ENCODE measurements around the gene TBC1D22A.

TBC1D22A gene

DNA sequence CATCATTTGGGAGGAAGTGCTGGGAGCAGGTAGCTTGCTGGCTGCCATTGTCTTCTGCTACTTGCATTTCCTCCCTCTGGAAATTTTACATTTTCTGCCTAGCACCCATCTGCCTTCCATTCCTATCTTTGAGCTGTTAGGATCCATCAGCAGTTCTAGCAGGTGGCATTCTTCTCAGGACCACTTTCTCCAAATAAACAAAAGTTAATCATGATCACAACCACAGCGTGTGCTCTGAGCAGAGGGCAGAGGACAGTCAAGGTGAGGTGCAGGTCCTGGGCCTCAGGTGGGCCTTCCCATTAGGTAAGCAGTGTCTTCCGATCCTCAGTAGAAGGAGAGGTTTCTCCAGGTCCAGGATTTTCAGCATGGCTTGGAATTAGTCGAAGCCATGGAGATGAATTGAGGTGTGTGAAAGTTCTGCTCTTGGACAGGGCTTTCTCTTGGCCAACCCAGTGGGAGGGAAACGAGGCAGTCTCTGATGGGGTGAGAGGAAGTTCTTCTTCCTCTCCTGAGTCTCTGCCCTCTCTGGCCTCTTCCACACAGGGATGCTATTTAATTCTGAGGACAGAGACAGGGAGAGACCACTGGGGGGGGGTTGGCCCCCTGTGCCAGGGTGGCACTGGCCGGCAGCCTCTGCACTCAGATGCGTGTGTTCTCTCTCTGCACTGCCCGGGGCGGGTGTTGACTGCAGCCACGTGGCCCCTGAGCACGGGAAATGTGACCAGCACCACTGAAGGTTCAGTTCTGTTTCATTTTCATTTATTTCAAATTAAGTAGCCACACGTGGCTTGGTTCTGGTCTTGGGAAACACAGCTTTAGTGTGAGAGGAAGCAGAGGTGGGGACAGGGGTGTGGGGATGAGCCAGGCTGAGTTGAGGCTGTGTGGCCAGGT is 170.8 kb downstream of the TBC1D22A start:
- DNase-seq (ENCODE audit: low read depth, low spot score), result no peak

DNA sequence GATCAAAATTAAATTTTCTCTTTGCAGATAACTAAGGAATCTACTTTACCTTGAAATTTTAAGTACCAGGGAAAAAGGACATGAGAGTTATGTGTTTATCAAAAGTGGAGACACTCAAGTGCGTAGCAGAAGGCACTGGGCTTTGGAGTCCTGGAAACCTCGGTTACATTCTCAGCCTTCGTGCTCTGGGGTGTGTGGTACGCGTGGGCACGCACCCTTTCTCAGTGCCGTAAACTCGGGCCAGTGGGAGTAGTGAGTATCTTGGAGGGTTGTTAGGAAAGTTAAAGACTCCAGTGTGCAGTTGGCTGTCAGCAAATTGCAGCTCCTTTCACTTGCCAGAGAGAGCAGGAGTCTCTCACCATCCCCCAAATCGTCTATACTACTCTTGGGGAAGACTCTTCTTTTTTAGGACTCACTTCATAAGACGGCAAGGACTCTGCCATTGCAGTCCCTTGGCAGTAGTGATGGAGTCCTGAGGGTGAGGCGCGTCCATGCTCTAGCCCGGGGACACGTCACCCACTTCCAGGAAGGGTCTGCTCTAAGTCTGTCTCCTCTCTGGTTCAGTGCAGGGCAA is 171.8 kb downstream of the TBC1D22A start:
- DNase-seq (ENCODE audit: low read depth, low spot score), result no peak

DNA sequence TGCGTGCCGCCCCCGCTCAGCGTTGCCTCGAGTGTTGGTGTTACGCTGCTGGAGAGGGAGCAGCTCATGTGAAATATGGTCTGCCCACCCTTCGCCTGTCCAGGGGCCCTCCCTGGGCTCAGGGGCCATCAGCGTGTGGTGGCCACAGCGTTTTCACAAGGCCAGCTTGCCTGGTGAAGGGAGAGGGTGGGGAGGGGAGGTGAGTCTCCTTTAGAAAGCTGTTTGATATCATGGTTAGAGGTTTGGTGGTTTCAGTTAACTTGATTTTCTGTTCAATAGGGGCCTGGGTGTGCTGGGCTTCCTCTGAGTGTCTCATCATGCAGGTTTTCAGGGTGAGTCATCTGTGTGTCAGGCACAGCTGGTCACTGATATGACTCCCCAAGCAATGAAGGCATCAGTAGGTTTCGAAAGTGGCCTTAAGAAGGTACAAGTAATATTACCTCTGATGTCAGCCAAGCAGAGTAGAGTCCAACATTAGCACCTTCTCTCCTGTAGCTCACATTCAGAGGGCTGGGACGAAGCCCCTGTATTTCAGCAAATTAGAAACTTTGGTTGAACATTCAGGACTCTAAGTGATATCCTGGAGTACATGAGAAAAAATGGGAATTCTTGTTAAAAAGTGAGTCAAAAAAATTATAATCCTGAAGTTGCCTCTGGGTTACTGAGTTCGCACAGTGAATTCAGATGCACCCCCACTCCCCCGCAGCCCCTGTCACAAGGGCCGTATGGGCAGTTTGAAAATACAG is 172.5 kb downstream of the TBC1D22A start:
- DNase-seq (ENCODE audit: low read depth, low spot score), result peak; percentile 36

DNA sequence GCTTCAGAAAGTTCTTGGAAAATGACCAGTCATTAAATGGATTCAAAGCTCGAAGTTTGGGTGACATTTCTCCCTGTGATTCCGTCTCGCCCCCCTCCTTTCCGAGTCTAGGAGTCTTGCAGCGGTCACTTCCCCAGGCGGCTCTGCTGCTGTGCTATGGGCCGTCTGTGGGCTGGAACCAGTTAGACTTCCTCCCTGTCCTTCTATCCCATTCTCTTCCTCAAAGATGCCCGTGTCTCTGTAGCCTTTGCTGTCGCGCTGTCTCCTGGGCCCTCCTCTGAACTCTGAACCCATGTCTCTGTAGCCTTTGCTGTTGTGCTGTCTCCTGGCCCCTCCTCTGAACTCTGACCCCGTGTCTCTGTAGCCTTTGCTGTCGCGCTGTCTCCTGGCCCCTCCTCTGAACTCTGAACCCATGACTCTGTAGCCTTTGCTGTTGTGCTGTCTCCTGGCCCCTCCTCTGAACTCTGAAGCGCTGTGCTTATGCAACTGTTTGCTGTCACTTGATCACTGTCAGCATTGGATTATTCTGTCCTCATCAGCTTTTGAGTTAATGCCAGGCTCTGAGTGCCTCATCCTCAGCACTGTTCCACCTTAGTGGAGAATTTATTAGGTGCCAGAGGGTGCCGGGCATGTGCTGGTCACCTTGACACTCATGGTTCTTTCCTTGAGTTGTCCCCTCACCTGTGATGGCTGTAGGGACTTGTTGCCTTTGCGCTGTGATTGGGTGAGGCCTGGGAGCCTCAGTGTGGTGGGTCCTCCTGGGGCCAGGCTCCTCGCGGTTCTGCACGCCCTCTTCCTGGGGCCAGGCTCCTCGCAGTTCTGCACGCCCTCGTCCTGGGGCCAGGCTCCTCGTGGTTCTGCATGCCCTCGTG is 173.3 kb downstream of the TBC1D22A start:
- no peak for DNase-seq (ENCODE audit: low read depth, low spot score)

DNA sequence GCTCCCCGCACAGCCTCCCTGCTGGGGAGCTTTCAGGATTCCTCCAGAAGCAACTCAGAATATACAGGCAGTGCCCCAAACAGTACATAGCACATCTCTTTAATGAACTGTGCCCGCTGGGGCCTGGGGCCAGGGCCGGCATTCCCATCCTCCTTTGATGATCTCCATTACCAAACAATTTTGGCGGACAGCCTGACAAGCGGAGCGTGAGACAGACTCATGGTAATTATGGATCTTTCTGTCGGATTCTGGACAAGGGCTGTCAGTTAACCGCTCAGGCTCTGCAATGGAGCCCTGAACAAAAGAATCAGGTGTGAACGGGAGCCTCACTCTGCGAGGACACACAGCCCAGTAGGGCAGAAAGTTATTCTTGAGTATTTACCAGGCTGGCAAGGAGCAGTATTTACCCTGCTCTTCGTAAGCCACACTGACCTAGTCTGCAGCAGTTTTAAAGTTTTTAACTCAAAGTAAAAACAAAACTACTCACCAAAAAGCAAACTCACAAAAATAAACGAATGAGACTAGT is 174.0 kb downstream of the TBC1D22A start:
- no peak for DNase-seq (ENCODE audit: low read depth, low spot score)

DNA sequence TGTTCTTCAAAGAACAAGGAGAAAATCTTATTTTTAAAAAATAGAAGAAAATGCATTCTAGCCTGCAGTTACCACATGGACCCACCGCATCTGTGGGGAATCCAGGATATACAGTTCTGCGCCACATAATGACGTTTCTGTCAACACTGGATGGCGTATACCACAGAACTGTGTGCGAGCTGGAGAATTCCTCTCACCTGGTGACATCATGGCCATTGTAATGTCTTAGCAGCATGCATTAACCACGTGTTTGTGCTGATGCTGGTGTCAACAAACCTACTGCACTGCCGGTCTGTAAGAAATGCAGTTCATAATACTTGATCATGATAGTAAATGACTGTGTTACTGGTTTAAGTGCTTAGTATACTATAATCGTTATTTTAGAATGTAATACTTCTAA is 174.7 kb downstream of the TBC1D22A start:
- DNase-seq (ENCODE audit: low read depth, low spot score), result no peak

DNA sequence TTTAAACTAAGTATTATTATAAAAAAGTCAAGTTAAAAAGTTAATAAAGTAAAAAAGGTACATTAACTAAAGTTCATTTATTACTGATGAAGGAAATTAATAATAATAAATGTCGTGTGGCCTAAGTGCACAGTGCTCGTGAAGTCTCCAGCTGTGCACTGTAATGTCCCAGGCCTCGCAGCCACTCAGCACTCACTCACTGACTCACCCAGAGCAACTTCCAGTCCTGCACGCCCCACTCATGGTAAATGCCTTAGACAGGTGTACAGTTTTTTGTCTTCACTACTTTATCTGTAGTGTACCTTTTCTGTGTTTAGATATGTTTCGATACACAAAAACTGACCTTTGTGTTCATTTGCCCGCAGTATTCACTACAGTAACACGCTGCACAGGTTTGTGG is 175.5 kb downstream of the TBC1D22A start:
- no peak for DNase-seq (ENCODE audit: low read depth, low spot score)

DNA sequence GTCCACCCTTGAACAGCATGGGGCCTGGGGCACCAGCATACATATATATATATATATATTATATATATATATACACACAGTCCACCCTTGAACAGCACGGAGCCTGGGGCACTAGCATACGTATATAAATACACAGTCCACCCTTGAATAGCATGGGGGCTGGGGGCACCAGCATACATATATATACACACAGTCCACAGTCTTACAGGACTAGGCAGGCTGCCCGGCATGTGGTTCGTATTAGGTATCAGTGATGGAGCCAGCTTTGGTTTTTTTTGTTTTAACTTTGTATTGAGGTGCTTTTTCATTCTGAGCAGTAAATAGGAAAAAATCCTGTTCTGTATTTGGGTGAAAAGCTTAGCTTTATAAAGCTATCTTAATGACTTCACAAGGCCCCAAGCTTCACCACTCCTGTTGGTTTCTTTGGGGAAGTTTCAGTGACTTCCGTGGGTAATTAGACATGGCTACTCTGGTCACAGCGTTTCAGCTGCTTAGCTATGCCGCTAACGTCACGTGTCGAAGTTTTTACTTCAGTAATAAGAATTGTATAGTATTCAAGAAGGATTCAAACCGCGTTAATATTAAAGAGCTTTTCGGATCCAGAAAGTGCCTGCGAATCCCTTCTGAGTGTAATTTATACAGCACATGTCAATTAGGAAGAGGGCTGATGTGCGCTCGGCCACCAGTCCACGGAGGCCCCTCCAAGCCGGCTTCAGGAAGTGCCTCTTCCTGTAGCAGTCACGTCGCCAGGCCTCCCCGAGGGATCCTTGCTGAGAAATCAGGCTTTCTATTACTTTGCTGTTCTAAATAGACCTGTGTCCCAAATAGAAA is 179.7 kb downstream of the TBC1D22A start:
- DNase-seq (ENCODE audit: low read depth, low spot score), result no peak

DNA sequence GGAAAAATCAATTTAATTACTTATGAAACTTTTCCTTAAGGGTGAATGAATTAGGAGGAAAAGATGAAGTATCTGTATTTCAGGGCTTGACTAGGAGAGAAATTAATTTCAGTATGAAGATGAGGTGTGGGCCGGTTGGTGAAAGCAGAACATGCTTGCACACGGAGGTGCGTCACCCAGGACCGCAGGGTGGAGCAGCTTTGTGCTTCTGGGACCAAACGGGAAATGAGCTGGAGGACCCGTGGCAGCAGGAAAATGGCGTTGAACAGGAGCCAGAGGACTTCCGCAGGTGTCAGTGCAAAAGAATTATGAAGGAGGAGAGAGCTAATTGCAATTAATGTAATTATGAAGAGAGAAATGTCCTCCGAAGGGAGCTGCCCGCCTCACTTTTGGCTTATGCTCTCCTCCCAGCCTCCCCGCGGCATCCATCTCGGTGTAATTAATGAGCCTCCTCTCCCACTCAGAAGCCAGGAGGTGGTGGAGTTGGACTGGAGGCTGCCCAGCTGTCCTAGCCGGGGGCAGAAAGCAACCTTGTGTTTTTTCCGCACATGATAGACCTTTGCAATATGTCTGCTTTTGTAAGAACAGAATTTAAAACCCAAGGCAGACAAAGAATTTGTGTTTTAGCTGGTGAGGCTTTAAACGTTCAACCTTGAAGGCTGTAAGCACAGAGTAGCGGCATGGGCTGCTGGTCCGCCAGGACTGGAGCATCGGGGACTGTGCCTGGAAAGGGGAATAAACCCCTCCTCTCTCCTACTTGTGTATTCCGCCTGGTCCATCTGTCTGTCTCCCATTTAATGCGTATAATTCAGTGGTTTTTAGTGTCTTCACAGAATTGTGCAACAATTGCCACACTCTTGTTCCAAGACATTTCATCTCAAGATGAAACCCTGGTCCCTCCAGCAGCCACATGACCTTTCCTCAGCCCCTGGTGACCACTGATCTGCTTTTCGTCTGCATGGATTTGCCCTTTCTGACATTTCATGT is 180.6 kb downstream of the TBC1D22A start:
- DNase-seq (ENCODE audit: low read depth, low spot score), result no peak

DNA sequence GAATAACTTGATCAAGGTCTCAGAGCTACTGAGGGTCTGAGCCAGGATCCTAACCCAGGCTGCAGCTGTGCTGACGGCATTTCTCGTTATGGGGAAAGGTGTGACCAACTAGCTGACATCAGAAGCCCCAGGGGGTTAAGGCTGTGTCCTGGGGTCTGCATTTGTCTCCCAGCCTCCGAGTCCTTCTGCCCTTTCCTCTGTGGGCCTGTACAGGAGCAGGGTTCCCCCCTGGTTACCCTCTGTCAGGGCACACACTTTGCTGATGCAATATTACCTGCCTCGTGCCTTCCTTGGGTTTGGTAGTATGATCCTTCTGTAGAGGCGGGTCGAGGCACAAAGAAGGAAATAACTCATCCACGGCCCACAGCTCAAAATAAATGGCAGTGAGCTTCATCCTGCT is 183.0 kb downstream of the TBC1D22A start:
- no peak for DNase-seq (ENCODE audit: low read depth, low spot score)

DNA sequence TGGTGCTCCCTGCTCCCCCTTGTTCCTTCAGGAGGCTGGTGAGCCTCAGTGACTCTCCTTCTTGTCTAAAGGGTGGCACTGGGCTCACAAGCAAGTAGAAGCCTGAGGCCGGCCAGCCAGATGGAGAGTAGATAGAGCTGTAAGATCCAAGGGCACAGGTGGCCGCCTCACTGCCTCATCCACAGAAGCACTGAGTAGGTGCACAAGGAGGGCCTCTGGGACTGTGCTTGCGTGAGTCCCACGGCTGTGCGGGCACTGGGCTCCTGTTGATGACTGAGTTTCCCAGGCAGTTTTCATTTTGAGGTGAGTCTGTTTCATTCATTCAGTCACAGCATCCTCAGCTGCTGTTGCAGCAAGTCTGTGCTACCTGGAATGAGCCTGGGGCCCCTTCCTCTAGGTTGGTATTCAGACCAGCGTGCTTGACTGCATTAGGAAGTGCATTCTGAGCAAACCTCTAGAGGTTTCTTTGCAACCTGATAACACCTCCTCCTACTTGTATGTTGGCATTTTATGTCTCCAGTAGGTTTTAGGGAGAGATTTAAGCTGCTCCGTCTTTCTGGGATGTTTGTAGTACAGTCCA is 184.0 kb downstream of the TBC1D22A start:
- DNase-seq (ENCODE audit: low read depth, low spot score), result no peak

DNA sequence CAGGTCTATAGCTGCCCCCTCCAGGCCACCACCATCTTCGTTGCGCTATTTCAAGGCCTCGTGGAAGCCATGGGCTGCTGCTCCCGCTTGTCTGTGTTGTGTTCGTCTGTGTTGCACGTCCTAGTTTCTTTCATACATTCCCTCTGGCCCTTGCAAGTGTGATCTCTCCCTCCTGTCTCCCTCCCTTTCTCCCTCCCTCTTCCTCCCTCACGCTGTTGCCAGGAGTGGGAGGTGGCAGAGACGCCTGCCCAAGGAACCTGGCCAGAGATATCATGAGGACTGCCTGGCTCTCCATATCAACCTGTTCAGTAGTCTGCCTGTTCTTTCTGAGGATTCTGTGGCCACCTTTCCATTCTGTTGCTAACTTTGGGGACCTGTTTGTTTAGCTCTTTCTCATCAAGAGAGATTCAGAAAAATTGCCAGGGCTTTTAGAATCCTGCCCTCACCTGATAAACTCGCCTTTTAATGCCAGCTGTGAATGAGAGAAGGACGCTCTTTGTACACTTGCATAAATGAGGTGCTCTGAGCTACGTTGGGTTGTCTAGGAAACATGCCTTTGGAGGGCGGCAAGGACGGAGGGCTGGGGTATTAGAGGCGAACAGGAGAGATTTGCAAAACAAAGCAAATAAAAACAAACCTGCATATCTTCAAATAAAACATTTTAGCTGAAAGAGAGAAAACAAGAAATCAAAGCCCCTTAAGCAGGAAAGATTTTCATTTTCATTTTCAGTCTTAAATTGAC is 185.2 kb downstream of the TBC1D22A start:
- no peak for DNase-seq (ENCODE audit: low read depth, low spot score)

DNA sequence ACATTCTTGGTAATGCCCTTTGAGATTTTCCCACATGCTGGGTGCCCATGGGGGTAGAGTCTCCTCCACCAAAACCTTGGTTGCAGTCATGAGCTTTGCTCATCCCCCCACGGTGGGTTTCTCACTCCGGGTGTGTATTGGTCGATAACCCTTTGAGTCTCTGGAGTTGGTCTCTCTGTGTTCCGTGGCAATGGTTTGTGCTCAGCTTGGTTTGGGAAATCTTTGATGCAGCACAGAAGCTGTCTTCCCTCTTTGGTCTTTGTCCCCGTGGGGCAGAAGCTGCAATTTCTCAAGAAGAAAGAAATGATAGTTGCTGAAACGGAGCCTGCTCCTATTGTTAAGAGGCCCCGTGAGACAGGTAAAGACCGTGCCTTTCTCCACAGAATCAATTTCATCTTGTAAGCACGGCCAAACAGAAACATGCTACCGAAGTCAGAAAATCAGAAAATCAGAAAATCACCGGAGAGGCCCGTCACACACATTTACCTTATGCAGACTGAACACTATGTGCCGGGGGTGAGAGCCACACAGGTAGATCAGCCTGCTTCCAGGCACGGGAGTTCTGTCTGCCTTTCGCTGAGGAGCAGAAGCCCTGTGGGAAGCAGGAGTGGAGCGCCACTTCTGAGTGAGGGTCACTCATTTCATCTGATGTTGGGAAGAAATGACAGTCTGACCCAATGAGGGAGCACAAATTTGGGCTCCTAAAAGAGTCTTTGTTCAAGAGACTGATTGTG is 186.1 kb downstream of the TBC1D22A start:
- no peak for DNase-seq (ENCODE audit: low read depth, low spot score)

DNA sequence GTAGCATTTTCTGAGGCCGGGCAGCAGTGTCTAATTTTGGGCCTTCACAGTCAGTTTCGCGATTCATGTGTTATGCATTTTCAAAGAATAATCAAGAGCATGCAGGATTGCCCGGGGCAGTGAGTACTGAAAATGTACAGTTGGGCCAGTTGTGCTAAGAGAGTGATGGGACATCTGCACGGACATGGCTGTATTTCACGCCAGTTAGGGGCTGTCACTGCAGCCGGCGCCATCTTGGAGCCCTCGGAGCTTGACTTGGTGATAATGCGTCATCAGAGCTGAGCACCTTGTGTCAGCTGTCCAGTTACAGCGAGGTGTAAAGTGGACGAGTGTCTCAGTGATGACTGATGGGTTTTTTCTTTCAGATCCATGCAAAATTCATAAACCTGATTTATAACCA is 188.9 kb downstream of the TBC1D22A start:
- DNase-seq (ENCODE audit: low read depth, low spot score), result no peak

DNA sequence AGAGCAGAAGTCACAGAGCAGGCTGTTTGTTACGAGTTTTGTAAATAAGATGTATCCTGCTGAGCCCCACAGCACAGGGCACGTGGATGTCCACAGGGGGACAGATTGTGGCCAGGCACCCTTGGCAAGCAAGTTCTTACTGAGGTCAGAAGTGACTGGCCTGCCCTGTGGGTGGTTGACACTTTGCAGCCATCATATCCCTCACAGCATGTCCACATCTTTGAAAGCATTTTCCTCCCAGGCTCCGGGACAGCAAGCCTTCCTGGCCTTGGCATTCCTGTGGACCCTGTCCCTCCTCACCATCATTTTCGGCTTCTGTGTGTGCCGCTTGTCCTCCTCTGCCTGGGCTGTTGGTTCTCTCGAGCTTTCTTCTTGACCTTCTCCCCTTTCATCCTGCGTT is 189.5 kb downstream of the TBC1D22A start:
- DNase-seq (ENCODE audit: low read depth, low spot score), result no peak

DNA sequence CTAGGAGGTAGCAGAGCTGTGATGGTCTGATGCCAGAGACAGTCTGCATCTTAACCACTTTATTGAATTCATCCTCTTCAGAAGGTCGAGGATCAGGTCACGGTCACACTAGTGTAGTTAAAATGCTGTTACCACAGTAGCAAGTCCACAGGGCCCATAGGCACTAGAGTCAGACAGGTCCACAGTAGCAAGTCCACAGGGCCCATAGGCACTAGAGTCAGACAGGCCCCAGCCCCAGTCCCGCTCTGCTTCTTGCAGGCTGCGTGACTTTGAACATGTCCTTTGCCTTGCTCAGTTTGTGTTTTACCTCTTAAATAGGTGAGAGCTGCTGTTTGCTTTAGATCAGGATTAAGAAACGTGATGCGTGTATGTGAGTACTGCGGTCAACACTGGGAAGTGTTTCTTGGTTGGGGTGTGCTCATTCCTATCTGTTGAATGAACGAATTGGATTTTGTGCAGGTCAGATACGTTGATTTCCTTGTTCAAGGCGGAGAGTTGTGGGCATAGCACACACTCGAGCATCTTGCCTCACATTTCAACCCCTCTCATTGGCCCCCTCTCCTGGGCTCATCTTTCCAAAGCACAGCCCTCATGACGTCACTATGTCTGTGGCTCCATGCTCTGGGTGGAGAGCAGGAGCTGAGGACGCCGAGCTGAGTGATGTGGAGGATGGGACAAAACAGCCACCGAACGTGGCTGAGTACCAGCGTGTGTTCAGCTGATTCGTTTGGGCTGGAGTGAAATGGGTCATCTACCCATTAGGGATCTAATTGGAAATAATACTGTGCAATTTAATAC is 191.7 kb downstream of the TBC1D22A start:
- DNase-seq (ENCODE audit: low read depth, low spot score), result no peak

DNA sequence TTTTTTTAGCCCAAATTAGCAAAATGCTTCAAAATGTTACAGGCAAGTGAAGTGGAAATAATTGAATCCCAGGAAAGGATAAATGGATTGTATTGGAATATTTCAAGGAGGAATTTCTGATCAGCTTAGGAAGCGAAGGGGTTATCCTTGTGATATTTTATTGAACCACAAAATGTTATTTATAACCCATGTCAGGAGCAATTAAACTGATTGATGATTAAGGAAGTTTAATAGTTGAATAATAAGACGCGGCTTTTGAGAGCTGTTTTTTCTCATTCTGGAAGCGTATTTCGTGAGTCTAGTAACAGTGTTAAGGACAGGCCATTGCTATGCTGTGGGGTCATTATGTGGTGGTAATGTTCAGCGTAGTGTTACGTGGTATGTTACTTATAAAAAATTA is 192.3 kb downstream of the TBC1D22A start:
- DNase-seq (ENCODE audit: low read depth, low spot score), result no peak
